SK-N-MC (cell line): ENCODE measurements around the gene SCN11A.

Experiments used
- EZH2 ChIP-seq: fragments of 200-600 bp; sonication (generic); IDR thresholded peaks from one replicate; pipeline ENCODE4 v1.6.1; 2017; ENCODE audit warnings: antibody characterized with exemption
- FOXP2 ChIP-seq: optimal IDR thresholded peaks from 2 replicates; pipeline ENCODE3; 2011; ENCODE audit warnings: mild to moderate bottlenecking, moderate library complexity; ENCODE audit not compliant: insufficient read depth; ENCODE audit errors: extremely low read length, control extremely low read depth
- POLR2AphosphoS5 ChIP-seq: IDR thresholded peaks from 2 replicates; pipeline ENCODE4 v1.6.1; 2012; ENCODE audit warnings: mild to moderate bottlenecking, low read depth, low read length, borderline replicate concordance

DNA sequence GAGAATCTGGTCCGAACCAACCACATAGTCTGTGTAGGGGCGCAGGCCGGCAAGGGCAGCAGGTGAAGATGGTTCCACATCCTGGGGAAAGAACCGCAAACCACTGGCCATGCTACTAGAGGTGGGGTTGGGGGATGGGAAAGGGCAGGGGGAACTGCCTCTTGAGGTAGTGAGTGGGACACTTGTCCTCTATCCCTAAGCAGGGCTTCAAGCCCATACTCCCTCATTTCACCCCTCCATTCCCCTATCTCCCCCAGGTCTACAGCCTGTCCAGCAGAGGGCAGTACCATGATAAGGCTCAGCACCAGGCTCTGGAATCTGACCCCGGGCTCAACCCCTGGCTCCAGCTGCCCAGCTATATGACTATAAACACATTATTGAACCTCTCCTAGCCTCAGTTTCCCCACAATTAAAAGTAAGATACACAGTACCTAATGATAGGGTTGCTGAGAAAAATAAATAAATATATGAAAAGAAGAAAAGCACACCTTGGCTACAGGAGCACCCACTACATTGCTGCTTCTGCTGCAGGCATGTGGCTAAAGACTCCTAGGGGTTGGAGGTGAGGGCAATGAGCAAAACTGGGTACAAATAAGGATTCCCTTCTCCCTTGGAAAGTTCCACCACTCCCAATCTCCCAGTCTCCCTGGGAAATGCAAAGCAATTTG lies 49.4 kb upstream of the SCN11A start:
- TF ChIP-seq EZH2 (no peak), POLR2AphosphoS5 (no peak), FOXP2 (no peak)
